ENCODE data around the gene ADAM19.

Gene ADAM19, protein sequence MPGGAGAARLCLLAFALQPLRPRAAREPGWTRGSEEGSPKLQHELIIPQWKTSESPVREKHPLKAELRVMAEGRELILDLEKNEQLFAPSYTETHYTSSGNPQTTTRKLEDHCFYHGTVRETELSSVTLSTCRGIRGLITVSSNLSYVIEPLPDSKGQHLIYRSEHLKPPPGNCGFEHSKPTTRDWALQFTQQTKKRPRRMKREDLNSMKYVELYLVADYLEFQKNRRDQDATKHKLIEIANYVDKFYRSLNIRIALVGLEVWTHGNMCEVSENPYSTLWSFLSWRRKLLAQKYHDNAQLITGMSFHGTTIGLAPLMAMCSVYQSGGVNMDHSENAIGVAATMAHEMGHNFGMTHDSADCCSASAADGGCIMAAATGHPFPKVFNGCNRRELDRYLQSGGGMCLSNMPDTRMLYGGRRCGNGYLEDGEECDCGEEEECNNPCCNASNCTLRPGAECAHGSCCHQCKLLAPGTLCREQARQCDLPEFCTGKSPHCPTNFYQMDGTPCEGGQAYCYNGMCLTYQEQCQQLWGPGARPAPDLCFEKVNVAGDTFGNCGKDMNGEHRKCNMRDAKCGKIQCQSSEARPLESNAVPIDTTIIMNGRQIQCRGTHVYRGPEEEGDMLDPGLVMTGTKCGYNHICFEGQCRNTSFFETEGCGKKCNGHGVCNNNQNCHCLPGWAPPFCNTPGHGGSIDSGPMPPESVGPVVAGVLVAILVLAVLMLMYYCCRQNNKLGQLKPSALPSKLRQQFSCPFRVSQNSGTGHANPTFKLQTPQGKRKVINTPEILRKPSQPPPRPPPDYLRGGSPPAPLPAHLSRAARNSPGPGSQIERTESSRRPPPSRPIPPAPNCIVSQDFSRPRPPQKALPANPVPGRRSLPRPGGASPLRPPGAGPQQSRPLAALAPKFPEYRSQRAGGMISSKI

DNA sequence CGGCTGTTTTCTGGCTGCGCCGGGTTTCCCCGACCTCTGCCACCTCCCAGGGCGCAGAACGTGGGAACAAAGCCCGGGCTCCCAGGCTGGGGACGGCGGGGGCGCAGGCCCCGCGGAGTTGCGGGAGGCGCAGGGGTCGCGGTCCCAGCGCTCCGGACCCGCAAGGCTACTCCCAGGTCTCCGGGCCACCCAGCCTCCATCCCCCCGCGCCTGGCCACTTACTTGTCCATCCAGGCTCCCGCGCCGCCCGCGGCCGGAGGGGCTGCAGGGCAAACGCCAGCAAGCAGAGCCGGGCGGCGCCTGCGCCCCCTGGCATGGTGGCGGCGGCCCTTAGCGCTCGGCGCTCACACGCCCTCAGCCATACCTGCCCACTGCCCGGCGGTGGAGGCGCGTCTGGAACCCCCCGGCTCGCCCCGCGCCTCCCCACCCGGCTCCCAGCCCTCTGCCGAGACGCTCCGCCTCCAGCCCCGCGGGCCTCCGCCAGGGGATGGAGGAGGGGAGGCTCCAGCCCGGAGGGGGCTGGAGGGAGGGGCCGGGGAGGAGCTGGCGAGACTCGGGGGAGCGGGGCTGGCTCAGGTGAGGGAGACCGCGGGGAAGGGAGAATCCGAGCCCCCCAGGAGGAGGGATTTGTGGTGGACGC is at the start of gene ADAM19:
Gene ADAM19 (minus strand): TSS at position 395 of the 640 bp plus-strand sequence. CDS start 79 bp downstream, at position 316.
- DNase-seq = peak; percentile 36

DNA sequence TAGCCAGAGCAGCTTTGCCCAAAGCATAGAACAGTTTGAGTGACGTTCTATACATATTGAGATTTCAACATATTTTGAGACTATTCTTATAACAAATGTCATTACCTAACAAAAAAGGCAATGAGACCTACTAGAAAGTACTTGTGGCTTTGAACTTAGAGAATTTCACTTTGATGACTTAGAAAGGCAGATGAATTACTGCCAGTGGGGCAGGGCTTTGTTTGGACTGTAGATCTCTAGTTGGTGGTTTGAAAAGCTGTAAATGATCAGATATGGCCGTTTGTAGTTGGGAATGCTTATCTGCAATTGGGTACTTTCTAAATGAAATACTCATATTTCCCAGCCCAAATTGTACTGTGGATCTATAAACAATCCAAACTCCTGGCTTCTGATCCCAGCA is 48.6 kb upstream of the ADAM19 start:
- DNase-seq = no peak

DNA sequence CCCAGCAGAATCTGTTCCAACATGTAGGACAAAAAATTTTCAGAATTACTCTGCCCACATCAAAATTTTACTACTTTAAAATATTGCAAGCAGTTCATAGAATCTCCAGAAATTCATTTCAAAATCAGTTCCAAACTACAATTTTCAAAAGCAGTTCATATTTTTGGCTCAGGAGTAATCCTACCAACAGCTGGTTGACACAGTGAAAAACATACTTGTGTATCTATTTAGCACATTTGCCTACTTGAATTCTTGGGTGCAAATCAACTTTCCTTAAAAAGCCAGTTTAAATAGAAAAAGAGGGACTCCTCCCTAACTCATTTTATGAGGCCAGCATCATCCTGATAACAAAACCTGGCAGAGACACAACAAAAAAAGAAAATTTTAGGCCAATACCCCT is 45.2 kb upstream of the ADAM19 start:
- DNase-seq = no peak

DNA sequence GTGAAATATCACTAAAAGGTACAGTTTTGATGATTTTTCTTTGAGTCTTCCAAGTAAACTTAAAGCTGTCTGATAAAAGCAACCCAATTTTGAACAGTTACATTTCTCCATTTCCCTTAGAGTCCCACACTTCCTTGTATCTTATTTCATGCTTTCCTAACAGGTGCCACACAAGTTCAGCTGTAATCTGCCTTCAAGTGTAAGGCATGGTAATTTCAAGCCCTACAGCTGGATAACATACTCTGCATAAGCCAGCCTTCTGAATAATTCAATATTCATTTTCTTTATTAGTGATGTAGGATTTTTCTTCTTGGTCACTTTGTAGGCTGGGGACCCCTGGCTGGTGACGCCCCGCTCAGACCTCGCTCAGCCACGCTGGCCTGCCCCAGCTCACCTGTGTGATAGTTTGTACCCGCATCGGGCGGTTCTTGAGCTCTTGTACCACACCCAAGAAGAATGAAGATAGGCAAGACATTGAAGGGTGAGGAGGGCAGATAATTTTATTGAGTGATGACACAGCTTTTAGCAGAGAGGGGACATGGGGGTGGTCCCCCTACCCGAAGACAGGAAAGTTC is 42.7 kb upstream of the ADAM19 start:
- no peak for DNase-seq

DNA sequence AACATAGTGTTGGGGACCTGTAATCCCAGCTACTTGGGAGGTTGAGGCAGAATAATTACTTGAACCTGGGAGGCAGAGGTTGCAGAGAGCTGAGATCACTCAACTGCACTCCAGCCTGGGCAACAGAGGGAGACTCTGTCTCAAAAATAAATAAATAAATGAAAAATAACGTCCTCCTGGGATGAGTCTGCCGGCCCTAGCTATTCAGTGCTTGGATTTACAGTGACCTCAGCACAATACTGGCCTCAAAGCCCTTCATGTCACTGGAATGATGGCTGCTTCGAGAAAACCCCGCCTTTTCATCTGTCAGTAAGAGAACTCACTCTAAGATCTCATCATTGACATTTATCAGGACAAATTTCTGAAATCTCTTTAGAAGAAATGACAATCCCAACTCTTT is 41.2 kb upstream of the ADAM19 start:
- no peak for DNase-seq

DNA sequence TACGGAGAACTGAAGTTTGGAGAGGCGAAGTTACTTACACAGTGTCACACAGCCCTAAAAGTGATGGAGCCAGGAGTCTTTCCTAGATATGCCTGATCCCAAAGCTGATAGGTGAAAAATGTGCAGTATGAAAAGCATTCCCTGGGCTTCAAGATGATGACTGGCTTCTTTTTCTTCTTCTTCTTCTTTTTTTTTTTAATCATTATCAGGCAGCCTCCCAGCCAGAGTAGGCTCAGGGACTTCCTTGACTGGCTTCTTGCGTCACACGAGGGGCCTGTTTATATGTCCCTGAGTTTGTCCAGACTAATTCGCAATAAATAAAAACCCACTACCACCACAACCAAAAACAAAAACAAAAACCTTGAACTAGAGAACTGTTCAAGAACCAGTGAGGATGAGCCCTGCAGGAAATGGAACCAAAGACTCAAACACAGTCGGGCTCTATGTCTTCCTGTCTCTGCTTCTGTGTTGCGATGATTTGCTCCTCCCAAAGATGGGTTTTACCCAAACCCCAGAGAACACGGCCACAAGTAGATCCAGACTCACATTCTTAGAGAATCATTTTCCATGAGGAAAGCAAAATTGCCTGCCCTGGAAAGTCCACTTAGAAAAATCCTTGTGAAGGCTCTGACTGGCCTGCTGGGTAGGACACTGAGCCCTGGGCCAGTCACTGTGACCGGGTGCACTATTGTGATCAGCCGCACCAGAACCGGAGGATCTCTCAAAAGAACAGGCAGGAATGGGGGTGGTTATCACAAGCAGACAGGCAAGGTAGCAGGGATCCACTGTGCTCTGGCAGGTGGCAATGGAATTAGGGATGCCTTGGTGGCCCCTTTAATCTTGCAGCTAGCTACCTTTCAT is 38.0 kb upstream of the ADAM19 start:
- DNase-seq = no peak

DNA sequence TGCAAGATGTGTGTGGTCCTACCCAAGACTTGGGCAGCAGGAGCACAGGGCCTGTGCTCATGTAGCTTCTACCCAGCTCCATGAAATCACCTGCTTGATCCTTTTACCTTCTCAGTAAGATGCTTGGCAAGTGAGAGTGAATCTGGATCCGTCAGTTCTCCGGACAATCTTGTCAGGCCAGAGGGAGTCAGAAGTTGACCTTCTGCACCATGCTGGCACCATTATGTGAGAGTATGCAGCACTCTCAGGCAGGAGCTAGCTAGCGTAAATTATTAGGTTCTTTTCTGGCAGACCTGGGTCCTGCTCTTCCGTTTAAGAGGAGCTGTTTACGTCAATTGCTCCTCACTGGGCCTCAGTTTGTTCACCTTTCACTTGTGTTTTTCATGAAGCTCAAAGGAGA is 37.0 kb upstream of the ADAM19 start:
- DNase-seq = no peak

DNA sequence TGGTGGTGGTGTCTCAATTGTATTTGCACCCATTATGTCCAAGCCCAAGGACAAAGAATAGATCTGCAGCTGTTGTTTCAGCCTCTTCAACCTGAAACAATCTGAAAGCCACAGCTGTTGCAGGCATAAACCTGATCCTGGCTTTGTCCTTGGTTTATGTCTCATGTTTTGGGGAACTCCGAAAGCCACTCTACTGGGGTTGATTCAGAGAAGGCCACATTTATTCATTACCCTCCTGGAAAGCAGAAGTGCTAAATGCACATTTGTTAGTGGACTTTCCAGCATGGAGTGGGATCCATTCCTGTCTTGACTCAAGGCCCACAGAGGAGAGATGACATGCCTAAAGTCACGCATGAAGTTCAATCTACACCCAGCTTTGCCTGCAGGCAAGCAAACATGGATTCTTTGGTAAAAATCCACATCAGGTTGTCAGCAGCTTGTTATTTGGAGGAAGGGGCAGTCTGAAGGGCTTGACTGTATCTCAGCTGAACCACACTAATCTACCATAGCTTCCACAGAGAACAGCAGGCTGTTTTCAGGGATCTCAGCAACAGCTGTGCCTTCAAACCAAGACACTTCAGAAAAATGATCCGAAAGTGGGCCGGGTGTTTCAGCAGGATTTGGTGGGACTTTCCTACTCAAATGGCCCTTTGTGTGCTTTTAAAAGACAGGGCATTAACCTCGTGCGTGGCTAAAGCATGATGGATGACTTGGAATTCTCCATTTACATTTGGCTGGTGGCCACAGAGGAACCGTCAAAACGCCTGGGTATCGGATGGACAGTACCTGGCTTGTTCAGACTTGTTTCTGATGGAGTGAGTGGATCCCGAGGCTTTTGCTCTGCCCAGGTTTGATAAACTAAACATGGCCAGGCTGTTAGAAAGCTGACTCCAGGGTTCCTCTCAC is 36.2 kb upstream of the ADAM19 start:
- no peak for DNase-seq

DNA sequence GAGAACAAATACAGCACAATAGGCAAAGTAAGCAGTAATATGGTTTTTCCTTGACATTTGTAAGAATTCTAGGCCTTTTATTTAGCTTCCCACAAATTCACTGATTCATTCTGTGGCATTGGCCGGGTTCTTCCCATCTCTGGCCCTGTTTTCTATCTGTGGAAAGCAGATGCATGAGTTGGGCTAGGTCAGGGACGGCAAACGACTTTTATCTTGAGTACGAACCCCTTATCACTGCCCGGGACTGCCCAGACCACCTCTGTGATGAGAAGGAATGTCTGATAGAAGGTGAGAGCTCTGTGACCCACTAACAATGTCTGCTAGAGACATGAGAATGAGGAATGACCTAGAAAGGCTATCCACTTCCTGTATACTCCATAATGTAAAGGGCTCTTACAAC is 35.4 kb upstream of the ADAM19 start:
- no peak for DNase-seq

DNA sequence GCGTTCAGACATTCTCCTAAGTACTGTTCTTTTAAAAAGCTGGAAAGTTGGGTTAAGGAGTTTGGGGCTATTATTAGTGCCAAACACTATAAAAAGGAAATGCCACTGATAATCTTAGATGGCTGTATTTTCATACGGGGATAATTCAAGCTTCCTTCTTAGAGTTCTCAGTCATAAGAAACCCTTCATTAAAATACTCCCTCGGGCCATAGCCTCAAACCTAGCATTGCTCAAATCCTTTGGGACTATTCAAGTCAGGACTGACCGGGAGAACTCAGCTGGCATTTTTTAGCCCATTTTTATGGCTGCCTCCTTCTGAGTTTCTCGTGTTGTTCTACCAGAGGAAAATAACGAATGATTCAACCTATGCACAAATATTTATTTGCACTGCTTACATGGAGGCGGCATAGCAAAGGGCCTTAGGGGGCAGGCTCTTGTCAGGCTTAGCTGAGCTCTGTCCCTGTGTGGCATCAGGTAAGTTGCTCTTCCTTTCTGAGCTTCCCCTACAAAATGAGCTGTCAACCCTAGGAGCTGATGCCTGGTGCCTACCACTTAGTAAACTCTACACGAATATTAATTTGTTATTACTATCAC is 33.5 kb upstream of the ADAM19 start:
- no peak for DNase-seq

DNA sequence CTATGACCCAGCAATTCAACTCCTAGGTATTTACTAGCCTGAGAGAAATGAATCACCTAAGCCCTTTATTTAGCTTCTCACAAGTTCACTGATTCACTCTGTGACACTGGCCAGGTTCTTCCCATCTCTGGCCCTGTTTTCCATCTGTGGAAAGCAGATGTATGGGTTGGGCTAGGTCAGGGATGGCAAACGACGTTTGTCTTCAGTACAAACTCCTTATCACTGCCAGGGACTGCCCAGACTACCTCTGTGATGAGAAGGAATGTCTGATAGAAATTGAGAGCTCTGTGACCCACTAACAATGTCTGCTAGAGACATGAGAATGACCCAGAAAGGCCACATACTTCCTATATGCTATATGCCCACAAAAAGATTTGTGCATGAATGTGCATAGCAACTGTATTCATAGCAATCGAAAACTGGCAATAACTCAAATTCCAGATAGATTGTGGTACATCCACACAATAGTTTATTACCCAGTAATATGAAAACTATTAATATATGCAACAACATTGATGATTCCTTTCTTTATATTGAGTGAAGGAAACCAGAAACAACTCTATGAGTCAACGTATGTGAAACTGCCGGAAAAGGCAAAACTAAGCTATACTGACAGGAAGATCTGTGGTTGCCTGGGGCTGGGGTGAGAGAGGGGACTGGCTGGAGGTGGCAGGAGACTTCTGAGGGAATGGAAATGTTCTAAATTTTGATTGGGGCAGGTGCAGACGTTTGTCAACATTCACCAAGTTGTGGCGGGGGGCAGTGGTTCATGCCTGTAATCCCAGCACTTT is 32.0 kb upstream of the ADAM19 start:
- DNase-seq = peak; percentile 22

DNA sequence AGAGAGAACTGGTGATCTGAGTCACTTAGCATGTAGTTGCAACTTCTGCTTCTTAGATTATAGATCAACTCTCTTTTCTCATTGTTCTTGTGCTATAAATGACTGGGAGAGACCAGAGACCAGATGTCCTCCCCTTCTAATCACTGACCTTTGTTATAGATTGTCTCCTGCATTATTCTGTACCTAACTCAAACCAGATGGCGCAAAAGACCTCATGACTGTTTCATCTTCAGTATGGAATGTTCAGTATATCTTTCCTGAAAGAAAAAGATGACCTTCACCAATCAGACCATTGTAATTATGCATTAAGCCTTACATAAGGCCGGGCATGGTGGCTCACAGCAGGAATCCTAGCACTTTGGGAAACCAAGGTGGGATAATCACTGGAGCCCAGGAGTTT is 30.5 kb upstream of the ADAM19 start:
- DNase-seq = no peak

DNA sequence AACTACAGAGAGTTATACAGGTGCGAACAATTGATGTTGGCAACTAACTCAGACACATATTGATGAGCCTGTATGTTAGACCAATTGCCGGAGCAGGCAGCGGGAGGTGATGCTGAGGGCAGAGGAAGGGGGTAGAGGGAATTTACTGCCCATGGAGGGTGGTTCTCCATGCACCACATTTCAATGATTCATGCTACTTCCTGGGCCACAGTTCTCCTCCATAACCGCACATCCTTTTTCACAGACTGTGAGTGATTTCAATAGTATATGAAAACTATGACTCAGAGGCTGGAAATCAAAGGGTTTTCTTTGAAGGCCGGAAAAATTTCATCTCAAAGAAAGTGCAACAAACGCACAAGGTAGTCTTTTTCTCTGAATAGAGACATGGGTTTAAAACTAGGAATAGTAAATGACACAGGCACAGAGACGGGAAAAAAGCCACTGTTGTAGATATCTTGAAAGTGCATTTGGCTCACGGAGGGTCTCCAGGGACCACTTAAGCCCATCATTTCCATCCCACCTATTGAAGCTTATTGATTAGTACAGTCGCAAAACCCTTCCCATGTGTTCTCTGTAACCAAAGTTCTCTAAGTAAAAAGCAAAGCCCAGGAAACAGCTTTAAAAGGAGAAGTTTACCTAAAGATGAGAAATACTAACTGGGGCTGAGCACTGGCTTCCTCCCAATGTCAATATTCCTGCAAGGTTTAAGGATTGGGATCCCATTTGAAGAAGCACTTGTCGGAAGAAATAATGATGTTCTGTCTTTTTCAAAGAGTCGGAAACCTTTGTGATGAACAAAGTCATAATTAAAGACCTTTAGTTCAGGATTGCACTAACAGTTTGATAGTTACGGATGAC is 28.0 kb upstream of the ADAM19 start:
- DNase-seq = peak; percentile 53

DNA sequence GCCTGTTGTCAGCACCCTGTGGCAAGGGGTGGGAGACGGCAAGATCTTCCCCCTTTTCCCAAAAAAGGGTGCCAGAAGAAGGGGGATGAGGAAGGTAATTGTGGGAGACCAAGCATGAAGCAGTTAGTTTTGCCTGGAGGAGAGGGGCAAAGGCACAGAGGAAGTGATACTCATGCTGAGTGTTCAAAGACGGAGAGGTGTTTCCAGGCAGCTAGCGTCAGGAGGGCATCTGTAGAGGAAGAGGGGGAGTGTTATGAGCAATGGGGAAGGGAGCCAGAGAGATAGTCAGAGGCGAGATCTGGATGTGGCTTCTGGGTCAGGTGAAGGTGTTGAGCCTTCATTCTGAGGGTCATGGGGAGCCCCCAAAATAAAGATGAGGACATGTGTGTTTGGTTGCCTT is 26.9 kb upstream of the ADAM19 start:
- DNase-seq = no peak

DNA sequence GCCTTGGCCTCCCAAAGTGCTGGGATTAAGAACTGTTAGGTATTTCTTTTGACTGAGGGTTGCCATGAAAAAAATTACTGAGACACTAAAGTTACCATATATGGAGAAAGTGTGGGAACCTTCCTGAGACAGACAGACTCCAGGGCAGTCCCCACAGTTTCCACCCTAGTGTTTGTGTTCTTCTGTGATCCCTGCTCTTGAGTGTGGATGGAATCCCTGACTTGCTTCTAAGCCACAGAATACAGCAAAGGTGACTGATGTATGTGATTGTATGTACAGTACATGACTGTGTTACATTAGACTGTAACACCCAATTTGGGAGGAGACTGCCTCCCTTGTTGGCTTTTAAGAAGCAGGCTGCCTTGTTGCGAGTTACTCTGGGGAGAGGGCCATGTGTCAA is 24.7 kb upstream of the ADAM19 start:
- no peak for DNase-seq

DNA sequence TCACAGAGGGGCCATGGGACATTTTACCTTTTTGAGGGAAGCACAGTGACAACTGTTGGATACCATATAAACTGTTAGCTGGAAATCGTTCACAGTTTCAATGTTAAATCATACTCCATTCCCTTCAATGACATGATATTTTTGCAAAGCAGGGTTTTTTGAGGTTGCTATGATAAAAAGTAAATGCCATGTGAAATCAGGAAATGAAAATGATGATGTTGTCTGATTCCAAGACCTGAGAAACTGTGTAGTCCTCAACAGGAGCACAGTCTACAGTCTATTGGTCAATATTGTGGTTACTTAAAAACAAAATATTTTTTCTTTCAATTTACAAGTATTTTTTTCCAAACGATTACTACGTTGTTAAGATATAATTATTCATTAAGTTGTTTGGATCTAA is 24.0 kb upstream of the ADAM19 start:
- DNase-seq = no peak

DNA sequence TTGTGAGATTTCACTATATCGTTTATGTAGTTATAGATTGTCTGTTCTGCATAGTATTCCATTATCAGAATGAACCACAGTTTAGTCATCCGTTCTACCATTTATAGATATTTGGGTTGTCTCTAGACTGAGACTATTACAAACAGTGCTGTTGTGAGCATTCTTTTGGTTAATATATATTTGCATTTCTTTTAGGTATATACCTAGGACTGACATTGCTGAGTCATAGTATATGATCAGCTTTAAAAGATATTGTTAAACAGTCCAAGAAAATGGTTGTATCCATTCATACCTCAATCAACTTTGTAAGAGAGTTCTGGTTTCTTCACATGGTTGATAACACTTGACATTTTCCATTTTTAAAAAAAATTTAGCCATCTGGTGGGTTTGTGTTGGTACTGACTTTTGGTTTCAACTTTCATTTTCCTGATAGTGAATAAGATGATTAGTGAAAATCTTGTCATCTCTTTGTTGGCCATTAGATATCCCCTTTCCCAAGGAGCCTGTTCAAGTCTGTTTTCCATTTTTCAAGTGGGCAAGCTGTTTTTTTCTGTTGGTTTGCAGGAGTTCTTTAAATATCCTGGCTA is 22.9 kb upstream of the ADAM19 start:
- DNase-seq = no peak

DNA sequence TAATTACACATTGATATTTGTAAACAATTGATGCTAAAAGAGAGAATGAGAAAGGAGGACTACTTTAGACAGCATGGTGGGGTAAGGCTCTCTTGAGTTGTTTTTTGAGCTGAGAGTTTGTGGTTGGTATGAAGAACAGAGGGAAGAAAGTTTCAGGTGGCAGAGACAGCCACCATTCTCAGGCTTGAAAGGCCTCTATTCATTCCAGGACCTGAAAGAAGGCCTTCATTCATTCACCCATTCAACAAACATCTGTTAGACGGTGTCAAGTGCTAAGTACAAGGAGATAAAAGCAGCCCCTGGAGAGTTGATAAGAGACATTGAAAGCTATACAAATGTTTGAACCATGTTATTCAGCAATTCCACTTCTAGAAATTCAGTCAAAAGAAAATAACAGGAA is 21.7 kb upstream of the ADAM19 start:
- no peak for DNase-seq

Measured in activated naive CD4-positive, alpha-beta T cell treated with anti-CD3 and anti-CD28 coated beads, Interleukin-2, amount 50 U/mL, for 16 hours (primary cell).